Left cardiac atrium (tissue), 4 donors: ENCODE data around the gene CCNG1. TPM values are rescaled to one million over a fixed set of nuclear protein-coding genes. Genes with fewer than 3 reads are reported as not detected.

Source experiments
- ATAC-seq, 2 donors: fragments of 200-7000 bp; cut with Tn5 transposase; one replicate each; pipeline ENCODE4 v1.9.1; 2020; ENCODE audit warnings: mild to moderate bottlenecking in 2 of 2, moderate library complexity in 2 of 2
- DNase-seq: peaks from one replicate; pipeline ENCODE4 v3.0.0-alpha.2; 2020
- intact Hi-C, 2 donors: fragments of 100-400 bp; cut with DNase I; formaldehyde crosslinking; loops; one replicate each; pipeline versions ENCODE4 v1.14.1 to v1.15.1; 2022 to 2023
- total RNA-seq, 2 donors: library from RNA; stranded (reverse); fragmentation: NEBNext Ultra II Directional; extraction: Animal tissue kit (Norgen Biotek cat#: 25700); gene quantifications; one replicate each; pipeline ENCODE4 v1.2.1, GENCODE V29; 2021
- donor health status: DM: no; HTN: yes; CAD: no.
- donor health status: DM: no; HTN: yes; CAD: no; lungs with severe emphysema.
- donor health status: DM: yes; HTN: yes; CAD: no.
- donor health status: Dilated cardiomyopathy.

The CCNG1 gene
- total RNA-seq, 2 donors from 2014 or later, result 88.1 to 89.2 TPM

DNA sequence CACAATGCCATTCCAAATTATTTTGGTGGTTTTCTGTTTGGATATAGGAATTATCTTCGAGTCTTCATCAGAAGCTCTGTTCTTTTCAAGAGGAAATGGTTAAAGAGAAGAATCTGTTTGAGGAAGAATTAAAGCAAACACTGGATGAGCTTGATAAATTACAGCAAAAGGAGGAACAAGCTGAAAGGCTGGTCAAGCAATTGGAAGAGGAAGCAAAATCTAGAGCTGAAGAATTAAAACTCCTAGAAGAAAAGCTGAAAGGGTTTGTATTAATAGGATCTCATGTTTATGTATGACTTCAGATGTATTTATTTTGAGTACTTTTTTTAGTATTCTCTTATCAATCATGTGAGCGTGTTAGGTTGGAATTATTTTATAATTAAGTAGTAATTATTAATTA lies 38.0 kb downstream of the CCNG1 start:
- ATAC-seq (no peak), DNase-seq (no peak)
- intact Hi-C loops, result no loop called here

DNA sequence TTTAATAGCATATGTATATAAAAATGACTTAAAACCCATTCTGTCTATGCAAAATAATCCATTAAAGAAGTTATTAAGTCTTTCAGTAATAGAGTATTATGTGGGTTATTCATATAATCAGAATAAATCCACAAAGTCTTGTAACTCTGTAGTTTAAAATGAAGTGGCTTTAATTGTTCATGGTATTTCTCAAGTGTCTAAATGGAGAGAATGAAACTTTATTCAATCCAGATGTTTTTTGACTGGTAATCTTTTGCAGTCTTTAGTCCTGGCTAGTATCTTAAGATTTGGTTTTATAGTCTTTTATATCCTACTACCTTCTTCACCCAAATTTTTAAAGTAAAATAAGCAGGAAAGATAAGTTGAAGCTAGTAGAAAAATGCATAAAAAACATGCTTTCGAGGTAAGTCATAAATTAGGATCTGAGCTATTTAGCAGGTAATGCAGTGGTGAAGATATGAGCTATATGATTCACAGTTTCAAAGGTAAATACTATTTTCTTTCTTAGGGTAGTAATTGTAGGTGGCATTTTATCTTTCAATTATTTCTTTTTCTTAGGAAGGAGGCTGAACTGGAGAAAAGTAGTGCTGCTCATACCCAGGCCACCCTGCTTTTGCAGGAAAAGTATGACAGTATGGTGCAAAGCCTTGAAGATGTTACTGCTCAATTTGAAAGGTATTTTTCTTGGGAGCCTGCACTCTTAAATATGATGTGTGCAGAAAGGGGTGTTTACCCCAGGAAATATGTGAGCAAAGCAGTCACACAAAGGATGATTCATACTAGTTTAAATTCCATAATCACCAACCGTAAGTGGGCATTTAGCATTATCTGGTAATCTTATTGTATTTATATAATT lies 41.0 kb downstream of the CCNG1 start:
- ATAC-seq, result no peak
- DNase-seq, result no peak
- intact Hi-C loops, result no loop called here

DNA sequence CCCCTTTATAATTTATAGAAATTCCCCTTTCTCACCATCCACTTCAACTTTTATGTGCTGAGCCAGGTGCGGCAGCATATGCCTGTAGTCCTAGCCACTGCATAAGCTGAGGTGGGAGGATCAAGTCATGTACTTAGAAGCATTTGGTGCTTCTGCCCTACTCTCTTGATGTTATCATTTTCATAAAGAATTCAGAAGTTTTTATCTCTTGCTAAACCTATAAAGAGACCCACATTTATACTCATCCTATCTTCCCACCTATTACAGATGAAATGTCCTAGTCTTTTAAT lies 41.5 kb downstream of the CCNG1 start:
- DNase-seq (no peak), ATAC-seq (no peak)
- intact Hi-C loops, result no loop called here

DNA sequence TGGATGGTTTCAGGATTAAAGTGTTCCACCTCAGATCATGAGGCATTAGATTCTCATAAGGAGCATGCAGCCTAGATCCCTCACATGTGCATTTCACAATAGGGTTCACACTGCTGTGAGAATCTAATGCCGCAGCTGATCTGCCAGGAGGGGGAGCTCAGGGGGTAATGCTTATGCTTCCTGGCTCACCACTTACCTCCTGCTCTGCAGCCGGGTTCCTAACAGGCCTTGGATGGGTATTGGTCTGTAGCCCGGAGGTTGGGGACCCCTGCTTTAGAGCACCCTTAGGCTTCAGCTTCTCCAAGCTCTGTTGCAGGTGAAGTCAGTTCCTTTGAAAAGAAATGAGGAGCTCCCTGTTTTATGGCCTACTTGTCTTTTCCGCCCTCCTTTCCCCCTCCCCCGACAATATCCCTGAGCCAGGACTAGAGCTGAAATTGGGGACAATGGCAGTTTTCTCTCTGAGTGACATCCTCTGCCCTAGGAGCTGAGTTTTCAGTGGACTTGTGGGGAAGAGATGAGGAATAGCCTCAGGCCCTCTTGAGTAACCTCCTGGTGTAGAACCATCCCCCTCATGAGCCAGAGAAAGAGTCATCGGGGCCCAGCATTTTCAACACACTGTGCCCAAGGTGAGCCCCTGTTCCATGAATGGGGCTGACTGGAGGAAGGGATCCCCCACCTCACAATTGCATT lies 51.8 kb downstream of the CCNG1 start:
- DNase-seq (no peak), ATAC-seq (no peak)
- intact Hi-C loops, result no loop called here

- ATAC-seq (no peak), DNase-seq (no peak)
- intact Hi-C loops, result no loop called here
These were observed 52.3 kb downstream of the CCNG1 start for GRCh38 chr5:163489745-163490075.

Other genes with a start within 250 kb of the CCNG1 start
- gene NUDCD2, start 22.5 kb downstream of the CCNG1 start, total RNA-seq, result 10 to 100 TPM; 15.7 to 16.4 TPM
- gene HMMR, start 23.0 kb downstream of the CCNG1 start, total RNA-seq, result 1 to 10 TPM in 1 of 2 donors, under 1 TPM in 1; 0.52 to 1.7 TPM
- gene MAT2B, start 68.0 kb downstream of the CCNG1 start, total RNA-seq, result 10 to 100 TPM; 53.0 to 72.7 TPM